HG03139 (cell line): ENCODE results near the gene DHX34.
"Not testable (repeated sequence)": the region's sequence is repeated elsewhere in the genome, so short reads cannot be mapped to it uniquely, and the experiment has no call there.

Experiments
- ATAC-seq: cut with Tn5 transposase; IDR thresholded peaks from one replicate; pipeline ENCODE4 v1.9.1; 2021; ENCODE audit not compliant: unreplicated experiment

Gene DHX34

DNA sequence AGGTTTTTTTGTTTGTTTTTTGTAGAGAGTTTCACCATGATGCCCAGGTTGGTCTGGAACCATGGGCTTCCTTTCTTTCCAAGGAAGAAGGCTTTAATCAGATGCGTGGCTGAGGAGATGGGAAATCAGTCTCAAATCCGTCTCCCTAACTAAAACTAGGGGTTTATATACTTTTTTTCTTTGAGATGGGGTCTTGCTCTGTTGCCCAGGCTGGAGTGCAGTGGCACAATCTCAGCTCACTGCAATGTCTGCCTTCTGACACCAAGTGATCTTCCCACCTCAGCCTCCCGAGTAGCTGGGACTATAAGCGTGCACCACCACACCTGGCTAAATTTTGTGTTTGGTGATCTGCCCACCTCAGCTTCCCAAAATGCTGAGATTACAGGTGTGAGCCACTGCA, 35.4 kb downstream of the DHX34 start:
- ATAC-seq = not testable (repeated sequence)

DNA sequence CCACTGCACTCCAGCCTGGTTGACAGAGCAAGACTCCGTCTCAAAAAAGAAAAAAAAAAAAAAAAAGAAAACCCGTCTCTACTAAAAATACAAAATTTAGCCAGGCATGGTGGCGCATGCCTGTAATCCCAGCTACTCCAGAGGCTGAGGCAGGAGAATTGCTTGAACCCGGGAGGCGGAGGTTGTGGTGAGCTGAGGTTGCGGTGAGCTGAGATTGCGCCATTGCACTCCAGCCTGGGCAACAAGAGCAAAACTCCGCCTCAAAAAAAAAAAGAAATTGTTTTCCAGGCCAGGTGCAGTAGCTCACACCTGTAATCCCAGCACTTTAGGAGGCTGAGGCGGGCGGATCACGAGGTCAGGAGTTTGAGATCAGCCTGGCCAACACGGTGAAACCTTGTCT, 37.5 kb downstream of the DHX34 start:
- ATAC-seq = not testable (repeated sequence)

DNA sequence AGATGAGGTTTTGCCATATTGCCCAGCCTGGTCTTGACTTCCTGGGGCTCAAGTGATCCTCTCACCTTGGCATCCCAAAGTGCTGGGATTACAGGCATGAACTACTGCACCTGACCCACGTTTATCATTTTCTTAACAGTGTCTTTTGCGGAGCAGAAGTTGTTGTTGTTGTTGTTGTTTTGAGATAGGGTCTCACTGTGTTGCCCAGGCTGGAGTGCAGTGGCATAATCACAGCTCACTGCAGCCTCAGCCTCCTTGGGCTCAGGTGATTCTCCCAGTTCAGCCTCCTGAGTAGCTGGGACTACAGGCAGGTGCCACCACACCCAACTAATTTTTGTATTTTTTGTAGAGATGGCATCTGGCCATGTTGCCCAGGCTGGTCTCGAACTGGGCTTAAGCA, 38.5 kb downstream of the DHX34 start:
- ATAC-seq = not testable (repeated sequence)

DNA sequence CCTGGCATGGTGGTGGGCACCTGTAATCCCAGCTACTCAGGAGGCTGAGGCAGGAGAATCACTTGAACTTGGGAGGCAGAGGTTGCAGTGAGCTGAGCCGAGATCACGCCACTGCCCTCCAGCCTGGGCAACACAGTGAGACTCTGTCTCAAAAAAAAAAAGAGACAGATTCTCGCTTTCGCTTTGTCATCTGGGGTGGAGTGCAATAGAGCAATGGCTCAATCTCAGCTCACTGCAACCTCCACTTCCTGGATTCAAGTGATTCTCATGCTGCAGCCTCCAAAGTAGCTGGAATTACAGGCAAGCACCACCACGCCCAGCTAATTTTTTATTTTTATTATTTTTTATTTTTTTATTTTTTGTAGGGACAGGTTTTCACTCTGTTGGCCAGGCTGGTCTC, 39.6 kb downstream of the DHX34 start:
- not testable (repeated sequence) for ATAC-seq

DNA sequence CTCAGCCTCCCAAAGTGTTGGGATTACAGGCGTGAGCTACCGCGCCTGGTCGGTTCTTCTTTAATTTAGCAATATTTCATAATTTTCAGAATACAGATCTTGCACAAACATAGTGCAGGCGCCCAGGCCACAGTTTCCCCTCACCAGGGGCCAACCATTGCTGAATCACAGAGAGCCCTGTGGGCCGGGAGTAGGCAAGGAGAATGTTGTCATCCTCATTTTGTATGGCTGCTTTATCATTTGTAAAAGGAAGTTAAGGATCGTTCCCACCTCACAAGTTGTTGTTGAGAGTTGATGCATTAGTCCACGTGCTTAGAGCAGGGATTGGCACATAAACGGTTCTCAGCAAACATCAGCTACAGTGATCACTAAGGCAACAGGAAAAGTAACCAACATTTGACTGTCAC, 40.0 kb downstream of the DHX34 start:
- no peak for ATAC-seq

DNA sequence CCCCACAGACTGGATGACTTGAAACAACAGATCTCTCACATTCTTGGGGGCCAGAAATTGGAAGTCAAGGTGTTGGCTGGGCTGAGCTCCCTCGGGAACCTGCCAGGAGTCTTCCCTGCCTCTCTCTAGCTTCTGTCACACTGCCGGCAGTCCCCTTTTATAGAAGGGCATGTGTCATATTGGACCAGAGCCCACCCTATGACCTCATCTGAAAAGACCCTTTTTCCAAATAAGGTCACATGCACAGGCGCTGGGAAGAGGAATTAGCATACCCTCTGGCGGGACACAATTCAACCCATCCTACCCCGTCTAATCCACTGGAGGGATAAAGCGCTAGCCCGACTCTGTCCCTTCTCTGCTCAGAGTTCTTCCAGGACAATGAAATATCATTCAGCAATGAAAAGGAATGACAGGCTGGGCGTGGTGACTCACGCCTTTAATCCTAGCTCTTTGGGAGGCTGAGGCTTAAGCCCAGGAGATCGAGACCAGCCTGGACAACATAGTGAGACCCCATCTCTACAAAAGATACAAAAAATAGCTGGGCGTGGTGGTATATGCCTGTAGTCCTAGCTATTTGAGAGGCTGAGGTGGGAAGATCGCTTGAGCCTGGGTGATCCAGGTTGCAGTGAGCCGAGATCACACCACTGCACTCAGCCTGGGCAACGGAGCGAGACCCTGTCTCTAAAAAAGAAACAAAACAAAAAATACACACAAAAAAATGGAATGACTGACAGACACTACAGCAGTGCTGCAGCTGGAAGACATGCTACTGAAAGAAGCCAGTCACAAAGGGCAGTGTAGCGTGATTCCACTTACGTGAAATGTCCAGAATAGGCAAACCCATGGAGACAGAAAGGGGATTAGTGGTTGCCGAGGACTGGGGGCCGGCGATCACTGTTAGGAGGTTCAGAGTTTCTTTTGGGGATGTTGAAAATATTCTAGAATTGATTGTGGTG, 41.7 kb downstream of the DHX34 start:
- no peak for ATAC-seq

DNA sequence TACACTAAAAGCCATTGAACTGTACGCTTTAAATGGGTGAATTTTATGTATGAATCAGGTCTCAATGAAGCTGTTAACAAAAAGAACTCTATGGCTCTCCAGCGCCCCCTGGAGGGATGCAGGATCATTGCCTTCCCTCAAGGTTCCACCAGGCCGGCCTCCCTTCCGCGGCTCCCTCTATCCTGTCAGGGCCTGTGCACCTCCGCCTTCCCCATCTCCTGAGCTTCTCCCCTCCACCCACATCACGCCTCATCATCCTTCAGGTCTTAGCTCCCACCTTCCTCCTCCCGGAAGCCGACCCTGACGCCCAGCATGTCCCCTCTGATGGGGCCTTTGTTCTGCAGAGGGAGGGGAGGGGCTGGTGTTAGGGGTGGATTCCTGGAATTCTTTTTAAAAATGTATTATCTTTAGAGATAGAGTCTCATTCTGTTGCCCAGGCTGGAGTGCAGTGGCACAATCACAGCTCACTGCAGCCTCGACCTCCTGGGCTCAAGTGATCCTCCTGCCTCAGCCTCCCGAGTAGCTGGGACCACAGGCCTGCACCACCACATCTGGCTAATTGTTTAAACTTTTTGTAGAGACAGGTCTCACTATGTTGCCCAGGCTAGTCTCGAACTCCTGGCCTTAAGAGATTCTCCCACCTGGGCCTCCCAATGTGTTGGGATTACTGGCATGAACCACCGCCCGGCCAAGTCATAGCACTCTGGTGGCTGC, 42.6 kb downstream of the DHX34 start:
- ATAC-seq = no peak

DNA sequence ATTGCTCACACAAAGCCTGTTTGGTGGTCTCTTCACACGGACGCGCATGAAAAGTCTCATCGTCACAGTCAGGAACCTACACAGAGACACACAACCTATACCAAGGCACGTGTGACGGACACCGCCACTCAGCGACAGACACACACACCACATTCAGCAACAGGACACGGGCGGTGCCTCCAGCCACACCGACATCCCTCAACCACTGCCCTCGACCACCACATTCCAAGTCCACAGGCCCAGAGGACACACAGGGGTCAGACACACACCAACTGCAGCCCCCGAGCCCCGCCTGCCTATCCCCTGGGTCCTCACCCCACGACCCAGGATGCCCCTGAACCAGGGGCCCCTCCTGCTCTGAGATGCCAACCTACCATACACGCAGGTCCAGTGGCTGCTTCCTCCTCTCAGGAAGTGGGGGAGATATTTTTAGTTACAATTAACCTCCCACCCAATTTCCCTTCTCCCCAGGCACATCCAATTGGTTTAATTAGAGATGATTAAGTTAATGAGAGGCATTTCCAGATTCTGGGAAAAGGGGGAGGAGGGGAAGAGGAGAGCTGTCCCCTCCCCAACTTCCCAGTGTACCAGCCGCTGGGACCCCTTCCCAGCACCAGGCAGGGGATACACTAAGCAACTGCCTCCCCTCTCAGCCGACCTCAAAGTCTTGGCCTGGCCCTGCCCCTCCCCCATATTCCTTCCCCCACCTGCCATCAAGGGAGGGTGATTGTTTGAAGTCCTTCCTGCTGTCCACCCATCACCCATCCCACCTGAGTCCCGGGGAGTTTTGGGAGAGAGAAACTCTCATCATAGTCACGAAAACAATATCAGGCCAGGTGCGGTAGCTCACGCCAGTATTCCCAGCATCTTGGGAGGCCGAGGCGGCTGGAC, 49.8 kb downstream of the DHX34 start:
- no peak for ATAC-seq

DNA sequence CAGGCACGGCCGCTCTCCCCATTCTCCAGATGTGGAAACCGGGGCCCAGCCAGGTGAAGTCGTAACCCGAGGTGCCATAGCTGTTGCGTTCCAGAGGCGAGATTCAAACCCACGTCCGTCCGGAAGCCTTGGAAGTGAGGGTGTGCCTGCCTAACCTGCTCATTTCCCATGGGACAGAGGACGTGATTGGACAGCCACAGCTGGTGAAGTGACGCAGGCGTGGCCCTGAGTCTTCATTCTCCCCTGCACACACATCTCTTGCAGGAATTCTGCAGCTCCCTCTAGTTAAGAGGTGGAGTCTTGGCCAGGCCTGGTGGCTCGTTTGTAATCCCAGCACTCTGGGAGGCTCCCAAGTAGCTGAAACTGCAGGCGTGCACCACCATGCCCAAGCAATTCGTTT, 53.4 kb downstream of the DHX34 start:
- no peak for ATAC-seq

DNA sequence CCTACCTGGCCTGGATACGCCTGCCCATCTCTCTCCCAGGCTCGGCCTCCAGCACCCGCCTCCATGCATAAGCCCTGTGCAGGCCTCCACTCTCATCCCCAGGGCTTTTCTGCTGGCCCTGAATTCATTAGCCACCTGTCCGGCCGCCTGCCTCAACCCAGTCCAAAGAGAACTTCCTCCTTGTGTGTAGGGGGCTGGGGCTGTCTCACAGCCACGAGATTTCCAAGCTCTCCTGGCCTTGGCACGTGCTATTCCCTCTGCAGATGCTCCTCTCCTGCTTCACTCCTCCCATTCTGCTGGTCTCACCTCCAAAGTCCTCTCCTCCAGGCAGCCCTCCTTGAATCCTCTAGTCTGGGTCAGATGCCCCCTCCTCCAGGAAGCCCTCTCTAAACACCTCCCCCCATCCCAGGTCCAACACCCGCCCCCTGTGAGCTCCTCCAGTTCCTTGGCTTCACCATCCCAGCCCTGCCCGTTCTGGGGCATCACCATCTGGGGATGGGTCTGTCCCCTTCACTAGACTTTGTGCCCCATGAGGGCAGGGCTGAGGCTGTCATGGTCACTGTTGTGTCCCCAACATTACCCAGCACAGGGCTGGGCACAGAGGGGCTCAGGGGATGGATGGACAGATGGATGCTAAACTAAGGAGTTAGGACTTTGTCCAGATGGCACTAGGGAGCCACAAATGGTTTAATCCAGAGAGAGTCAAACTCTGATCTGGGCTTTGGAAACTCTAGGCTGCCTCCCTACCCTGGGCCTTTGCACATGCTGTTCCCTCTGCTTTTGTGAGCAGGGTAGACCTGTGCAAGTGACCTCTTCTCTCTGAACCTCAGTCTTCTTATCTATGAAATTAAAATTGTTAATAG, 55.5 kb downstream of the DHX34 start:
- ATAC-seq = no peak

DNA sequence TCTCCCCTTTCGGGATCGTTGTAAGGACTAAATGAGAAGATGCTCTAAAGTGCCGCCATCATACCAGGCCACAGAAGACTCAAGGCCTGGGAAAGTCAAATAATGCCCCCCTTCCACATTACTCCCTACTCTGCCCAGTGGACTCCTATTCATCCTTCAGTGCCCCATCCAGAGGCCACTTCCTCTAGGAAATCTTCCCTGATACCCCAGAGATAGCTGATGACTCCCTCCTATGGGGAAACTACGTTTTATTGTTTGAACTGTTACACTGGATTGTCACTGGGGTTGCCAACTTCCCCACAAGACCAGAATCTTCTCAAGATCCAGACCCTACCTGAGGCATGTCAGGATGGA, 56.1 kb downstream of the DHX34 start:
- ATAC-seq = no peak

DNA sequence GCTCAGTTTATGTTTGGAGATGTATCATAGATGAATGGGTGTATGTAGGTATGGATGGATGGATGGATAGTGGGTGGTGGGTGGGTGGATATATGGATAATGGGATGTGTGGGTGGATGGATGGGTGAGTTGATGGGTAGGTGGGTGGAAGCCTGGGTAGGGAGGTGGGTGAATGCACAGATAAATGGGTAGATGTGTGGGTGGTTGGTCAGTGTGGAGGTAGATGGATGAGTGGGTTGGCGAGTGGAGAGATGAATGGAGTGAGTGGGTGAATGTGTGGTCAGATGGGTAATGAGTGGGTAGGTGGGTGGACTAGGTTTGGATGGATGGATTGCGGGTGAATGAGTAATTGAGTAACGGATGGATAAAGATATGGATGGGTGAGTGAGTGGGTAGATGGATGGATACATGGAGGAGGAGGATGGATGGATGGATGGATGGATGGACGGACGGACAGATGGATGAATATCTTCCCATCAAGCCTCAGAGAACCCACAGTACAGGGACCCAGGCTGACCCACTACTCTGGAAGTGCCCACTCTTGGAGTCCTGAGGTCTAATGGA, 56.8 kb downstream of the DHX34 start:
- no peak for ATAC-seq

DNA sequence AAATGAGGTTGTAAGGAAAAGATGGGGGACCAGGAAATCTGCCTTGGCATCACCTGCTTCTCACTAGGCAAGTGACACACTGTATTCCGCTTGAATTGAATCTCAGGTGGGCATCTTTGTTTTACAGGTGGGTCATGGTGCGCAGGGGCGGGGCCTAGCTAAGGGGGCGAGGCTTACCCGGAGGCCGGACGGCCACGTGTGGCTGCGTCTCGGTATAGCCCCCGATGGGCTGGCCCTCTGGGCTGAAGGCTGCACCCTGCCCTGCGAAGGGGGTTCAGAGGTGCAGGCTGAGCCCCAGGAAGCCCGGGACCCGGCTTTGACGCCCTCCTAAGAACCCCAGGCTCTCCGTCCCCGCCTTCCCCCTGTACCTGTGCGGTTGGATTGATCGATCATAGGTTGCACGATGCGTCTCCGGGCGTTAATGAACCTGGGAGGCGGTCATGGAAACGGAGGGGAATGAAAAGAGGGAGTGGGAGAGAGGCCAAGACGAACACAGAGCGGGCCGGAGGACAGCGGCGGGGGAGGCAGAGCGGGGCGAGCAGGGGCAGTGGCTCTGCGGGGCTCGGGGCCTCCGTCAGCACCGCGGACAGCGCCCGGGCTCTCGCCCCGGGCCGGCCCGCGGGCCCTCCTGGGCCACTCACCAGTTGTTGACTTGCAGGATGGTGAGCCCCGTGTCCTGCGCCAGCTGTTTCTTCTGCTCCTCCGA, 57.7 kb downstream of the DHX34 start:
- no peak for ATAC-seq

DNA sequence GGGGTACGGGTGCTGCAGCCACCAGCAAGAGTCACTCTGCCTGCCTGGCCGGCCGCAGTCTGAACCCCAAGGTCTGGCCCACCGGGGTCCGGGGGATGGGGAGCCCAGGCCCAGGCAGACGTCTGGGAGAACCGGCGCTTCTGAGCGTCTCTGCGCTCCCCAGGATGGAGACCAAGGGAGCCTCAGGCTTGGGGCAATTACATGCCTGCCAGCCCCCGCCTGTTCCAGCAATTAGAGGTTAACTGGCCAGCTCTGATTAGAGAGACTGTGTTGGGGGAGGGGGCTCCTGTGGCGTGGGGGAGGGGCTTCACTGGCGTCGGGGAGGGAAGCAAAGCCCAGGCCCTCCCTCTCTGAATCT, 58.3 kb downstream of the DHX34 start:
- ATAC-seq = no peak

DNA sequence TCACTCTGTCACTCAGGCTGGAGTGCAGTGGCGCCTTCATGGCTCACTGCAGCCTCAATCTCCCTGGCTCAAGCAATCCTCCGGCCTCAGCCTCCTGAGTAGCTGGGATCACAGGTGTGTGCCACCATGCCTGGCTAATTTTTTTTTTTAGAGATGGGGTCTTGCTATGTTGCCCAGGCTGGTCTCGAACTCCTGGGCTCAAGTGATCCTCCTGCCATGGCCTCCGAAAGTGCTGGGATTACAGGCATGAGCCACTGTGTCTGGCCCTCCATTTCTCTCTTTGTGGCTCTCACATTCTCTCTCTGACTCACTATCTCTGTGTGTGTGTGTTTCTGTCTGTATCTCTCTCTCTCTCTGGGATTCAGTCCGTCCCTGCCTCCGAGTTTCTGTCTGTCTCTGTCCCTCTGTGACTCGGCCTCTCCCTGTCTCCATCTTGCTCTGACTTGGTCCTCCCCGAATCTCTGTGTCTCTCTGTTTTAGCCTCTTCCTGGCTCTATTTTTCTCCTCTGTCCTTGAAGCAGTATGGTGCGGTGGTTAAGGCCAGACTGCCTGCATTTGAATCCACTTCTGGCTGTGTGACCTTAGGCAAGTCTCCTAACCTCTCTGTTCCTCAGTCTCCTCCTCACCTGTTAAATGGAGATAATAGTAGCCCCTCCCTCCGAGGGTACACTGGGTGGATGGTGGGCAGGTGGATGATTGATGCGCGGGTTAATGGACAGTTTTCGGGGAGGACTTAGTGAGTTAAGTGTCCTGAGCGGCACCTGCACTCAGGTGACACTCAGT, 59.2 kb downstream of the DHX34 start:
- no peak for ATAC-seq

DNA sequence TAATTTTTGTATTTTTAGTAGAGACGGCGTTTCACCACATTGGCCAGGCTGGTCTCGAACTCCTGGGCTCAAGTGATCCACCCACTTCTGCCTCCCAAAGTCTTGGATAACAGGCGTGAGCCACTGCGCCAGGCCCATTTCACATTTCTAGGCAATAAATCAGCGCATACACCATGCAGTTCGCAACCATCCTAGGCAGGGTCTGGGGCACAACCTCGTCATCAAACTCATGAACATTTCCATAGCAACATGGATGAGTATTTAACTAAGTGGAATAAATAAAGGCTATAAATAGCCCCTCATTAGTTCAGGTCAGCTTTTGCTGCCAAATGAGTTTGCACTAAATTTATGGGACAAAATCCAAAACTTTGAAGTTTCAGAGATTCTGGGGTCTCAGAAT, 62.0 kb downstream of the DHX34 start:
- ATAC-seq = no peak

DNA sequence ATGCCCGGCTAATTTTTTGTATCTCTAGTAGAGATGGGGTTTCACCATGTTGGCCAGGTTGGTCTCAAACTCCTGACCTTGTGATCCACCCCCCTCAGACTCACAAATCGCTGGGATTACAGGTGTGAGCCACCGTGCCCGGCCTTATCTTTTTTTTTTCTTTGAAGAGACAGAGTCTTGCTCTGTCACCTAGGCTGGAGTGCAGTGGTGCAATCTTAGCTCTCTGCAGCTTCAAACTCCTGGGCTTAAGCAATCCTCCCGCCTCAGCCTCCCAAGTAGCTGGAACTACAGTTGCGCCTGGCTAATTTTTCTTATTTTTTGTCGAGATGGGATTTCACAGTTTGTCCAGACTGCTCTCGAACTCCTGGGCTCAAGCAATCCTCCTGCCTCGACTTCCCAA, 62.6 kb downstream of the DHX34 start:
- not testable (repeated sequence) for ATAC-seq

DNA sequence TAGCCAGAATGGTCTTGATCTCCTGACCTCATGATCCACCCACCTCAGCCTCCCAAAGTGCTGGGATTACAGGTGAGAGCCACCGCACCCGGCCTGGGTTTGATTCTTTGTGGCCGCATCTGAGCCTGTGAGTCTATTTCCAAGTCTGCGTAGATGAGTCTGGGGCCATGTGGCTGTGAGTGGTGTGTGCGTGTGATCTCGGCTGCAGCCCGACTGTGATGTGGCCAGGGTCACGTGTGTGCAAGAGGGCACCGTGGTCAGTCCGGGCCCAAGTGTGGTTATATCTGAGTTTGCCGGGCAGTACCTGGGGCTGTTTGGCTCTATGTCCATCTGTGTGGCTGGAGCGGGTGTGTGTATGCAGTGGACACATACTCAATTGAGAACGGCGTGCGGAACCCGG, 64.8 kb downstream of the DHX34 start:
- no peak for ATAC-seq

DNA sequence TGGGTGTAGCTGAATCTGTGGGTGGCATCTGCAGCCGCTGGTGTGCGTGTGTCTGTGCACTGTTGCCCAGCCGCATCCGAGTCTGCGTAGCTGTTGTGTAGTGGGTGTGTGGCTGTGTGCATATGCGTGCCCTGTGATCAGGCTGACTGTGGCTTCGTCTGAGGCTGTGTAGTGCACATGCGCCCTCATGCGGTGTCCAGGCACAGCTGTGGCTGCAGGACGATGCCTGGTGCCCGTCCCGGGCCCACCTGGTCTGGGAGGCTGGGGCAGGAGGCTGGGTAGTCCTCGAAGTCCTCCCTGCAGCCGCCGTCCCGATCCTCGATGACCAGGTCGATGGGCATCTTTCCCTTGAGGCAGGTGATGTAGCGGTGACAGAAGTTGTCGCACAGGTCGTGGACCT, 65.4 kb downstream of the DHX34 start:
- ATAC-seq = no peak
